D341Med (cell line): Measurements from ENCODE around the gene SPINK4.
A peak's percentile ranks its signal among the peaks of the same experiment; 100 is the strongest.

Experiments used
- DNase-seq: peaks from one replicate; pipeline ENCODE4 v3.0.0; 2012; ENCODE audit warnings: low spot score

SPINK4 gene, protein sequence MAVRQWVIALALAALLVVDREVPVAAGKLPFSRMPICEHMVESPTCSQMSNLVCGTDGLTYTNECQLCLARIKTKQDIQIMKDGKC

DNA sequence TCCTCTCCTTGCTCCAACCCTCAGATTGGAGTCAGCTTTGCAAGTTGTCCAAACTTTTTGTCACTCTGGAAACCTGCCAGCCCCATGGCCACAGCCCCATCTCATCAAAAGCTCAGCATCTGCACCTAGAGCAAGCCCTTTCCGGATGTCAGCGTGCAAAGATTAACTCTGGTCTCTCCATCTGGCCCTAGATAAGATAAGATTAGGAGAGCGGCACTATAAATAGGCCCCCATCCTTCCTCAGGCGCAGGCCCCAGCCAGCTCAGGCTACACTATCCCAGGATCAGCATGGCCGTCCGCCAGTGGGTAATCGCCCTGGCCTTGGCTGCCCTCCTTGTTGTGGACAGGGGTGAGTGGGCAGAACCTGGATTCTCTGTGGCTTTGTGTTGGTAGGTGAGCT, at the start of gene SPINK4:
SPINK4 (plus strand) TSS at position 247 of the 400 bp plus-strand sequence; CDS start at position 289, 42 bp downstream.
- peak; percentile 89 for DNase-seq

DNA sequence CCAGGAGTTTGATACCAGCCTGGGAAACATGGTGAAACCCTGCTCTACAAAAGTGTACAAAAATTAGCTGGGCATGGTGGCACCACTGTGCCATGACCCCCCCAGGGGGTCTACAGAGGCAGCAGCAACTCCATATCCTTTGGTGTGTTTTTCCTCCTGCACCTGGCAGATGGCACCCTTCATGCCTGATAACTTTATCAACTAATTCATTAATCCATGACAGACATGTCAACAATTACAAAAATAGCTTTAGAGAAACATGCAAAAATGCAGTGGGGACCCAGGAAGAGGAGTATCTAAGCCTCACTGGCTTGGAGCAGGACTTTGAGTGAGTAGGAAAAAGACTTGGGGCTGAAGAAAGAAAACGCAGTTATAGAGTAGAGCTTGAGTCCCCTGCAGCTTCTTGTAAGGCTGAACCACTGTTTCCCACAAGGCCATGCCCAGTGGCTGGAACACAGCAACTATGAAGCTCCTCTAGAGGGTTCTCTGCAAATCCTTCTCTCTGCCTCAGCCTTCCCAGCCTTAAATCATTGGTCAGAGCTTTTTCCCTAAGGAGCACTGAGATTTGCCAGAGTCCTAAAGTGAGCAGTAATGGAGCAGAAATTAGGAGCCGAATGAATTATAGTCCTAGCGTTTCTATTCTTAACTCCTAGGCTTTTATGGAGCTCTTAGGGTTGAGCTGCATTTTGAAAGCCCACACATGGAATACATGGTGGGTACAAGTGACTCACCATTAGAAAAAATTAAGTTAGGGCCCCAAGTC, 47.3 kb upstream of the SPINK4 start:
- DNase-seq, result no peak

DNA sequence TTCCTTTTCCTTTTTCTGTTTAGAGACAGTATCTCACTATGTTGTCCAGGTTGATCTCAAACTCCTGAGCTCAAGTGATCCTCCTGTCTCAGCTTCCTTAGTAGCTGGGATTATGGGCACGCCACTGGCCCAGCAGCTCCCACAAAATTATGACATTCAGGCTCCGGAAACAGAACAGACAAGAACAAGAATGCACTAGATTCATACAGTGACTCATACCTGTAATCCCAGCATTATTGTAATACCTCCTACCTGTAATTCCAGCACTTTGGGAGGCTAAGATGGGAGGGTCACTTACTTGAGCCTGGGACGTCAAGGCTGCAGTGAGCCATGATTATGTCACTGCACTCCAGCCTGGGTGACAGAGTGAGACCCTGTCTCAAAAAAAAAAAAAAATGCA, 46.1 kb upstream of the SPINK4 start:
- DNase-seq, result no peak

DNA sequence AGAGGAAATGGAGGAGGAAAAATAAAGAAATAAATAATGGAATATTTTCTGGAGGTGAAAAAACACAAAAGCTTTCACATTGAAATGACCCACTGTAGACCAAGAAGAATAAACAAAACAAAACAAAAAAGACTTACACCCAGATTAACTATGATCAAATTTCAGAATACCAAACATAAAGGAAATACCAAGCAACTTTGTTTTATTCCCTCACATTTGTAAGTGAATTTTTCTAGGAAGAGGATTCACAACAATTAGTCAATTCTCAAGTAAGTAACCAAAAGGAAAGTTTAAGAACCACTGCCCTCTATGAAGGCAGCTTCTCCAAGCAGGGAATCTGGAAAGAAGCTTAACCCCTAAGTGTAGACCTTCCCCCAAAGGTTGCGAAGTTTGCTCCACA, 43.2 kb upstream of the SPINK4 start:
- DNase-seq, result no peak

DNA sequence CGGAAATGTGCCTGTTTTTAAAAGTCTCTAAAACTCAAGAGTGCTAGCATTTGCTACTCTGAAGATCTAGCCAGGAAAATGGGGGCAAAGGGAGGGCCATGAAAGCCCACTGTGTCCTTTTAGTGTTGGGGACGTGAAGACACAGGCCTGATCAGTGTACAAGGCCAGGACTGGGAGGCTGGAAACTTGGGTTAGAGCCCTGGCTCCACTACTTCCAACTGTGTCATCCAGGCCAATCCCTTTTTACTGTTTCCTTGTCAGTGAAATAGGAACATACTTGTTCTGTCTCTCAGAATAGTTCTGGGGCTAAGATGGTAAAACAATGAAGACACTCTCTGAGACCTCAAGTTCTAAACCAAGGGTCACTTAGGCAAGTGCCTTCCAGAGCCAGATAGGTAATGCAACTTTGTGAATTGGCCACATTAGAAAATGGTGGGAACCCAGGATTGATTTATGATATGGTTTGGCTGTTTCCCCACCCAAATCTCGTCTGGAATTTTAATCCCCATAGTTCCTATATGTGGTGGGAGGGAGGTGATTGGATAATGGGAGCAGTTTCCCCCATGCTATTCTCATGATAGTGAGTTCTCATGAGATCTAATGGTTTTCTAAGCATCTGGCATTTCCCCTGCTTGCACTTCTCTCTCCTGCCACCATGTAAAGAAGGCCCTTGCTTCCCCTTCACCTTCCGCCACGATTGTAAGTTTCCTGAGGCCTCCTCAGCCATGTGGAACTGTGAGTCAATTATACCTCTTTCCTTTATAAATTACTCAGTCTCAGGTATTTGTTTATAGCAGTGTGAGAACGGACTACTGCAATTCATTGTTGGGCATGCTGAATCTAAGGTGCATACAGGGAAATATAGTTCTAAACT, 42.5 kb upstream of the SPINK4 start:
- no peak for DNase-seq

DNA sequence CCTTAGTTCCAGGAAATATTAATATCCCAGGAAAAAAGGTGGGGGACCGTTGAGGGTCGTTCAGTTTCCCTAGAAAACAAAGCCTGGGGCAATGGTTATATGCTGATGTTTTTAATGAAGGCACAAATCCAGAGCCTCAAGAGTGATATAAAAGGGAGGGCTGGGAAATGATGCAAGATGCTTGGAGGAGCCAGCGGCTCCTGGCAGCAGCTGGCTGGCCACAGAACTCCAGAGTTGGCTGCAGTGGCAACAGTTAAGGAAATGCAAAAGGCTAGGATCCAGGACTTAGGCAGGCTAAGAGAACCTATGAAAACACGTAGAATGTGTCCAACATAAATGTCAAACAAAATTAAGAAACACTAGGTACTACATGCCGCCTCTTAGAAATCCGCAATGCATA, 41.8 kb upstream of the SPINK4 start:
- DNase-seq, result no peak

DNA sequence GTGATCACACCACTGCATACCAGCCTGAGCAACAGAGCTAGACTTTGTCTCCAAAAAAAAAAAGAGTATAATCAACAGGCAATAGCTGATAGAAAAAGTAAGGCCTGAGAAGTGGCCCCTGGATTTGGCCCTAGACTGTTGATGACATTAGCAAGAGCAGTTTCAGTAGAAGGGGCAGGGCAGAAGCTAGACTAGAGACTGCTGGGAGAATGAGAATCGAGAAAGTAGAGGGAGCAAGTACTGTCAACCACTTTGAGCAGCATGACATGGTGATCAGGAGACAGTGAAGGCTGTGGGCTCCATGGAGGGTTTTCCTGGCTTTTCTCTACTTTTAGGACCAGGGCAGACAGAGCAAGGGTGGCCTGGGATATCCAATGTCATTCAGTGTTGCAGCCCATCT, 37.9 kb upstream of the SPINK4 start:
- DNase-seq, result no peak

DNA sequence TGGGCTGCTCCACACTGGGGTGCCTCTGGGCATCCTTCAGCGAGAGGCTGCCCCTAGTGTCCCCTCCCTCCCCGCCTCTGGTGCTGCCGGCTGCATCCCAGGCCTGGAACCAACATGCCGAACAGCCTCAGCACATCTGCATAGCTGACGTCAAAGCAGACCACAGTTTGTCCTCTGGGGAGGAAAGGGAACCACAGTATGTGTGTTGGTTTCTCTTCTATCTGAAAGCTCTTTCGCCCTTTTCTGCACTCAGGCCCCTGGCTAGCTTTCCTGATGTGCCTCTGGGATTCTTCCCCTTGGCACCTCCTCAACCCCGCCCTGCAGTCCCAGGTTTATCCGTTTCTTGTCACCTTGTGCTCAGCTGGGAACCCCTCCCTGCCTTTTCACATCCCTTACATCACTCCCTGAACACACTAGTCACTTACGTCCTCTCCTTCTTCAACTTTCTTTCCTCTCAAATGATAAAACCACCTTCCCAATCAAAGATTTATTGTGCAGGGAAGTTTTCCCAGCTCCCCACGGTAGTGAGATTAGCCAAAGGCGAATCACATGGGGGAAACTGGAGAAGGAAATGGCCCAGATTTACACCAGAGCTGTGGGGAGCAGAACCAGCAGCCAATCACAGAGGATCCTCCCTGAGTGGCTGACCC, 37.3 kb upstream of the SPINK4 start:
- DNase-seq, result no peak

DNA sequence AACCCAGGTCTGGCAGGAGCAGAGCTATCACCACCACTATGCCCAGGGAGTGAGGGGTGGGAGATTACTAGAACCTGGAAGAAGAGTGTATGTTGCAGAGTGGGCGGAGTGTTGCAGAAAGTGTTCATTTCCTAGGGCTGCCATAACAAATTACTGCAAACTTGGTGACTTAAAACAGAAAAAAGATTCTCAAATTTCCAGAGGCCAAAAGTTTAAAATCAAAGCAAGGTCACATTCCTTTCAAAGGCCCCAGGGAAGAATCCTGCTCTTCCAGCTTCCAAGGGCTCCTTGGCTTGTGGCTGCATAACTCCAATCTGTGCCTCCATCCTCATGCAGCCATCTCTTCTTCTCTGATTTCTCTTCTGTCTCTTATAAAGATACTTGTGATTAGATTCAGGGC, 30.6 kb upstream of the SPINK4 start:
- DNase-seq, result no peak

DNA sequence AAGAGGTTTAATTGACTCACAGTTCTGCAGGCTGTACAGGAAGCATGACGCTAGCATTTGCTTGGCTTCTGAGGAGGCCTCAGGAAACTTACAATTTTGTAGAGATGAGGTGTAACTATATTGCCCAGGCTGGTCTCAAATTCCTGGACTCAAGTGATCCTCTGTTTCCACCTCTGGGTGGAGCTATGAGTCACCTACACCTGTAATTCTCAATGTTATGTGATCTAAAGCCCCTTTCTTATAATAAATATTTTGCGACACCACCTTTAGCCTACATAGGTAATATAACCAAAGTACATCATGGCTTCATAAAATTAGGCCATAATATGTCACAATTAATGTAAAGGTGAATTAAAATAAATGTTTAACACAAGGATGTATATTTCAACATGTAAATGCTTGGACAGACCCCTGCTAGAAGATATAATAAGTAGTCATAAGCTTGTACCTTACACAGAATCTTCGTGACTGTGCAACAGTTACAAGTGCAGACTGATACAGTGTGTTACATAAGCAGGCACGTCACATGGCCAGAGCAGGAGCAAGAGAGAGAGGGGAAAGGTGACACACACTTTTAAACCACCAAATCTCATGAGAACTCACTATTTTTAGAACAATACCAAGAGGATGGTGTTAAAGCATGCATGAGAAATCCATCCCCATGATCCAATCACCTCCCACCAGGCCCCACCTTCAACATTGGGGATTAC, 29.8 kb upstream of the SPINK4 start:
- no peak for DNase-seq

DNA sequence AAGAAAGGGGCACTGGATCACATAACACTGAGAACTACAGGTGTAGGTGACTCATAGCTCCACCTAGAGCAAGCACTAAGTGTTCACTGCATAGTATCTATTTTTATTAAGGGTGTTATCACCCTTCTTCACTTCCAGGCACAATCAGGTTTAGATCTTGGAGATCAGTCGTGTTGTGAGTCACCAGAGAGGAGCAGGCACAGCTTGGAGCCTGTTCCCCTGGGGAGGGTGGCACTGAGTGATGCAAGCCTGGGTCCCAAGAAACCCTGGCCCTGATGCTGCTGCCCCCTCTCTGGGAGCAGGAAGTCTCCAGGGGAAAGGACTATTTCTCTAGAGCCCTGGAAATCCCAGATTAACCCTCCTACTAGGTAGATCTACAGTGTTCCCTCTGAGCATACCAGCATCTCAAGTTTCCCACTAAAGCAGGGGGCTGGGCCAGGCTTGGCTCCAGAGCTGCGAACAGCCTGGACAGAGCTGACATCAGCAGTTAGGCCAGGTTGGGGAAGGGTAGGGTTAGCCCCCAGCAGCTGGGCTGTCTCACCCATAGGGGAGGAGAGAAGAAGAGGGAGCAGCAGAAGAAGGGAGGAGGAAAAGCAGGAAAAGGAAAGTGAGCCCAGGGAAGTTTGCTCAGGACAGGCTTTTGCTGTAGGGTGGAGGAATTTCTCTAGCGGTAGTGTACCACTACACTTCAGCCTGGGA, 28.1 kb upstream of the SPINK4 start:
- DNase-seq, result peak; percentile 84

DNA sequence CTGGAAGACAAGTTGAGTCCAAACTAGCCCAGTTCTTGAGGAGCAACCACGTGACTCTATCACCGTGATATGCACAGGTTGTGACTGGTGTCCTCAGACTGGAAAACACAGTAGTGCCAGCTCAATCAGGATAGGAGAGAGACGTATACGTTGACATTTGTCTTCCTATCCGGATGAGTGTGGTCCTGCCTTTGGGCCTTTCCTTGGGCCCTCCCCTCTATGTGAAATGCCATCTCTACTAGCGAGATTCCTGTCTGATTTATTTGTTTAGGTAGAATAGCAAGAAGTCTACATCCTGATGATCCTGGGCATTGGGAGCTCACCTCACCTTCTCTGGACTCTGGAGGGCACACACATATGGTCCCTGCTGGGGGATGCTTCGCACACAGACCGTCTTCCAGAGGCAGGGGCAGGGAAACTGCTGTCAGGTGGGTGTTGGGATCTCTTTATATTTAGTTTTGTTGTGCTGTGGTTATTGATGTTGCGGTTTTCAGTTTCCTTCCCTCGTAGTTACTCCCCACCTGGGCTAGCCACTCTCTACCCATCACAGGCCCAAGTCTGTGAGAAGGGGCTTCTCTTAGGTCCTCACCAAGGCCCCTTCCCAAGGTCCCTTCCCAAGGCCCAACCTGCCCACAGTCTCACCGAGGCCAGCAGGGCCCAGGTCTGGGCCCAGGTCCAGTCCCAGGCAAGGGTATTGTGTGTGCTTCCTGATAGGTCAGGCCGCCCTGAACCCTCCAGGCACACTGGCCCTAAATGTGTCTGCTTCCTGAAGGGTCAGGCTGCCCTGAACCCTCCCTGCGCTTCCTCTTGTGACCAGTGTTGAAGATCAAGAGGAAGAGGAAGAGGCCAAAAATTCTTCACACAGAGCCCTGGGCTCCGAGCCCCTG, 19.0 kb upstream of the SPINK4 start:
- DNase-seq, result no peak

DNA sequence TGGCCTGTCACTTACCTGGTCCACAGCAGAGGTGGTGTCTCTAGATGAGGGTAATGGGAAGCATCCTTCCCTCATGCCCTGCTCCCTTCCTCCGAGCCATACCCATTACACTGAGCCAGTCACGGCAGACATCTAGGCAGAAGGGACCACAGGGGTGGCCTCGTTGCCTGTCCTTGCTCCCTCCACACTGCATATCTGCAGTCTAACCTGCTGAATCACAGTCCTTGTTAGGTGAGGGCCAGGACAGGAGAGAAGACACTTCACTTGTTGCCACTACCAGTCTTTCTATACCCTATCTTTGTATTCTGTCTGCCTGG, 18.4 kb upstream of the SPINK4 start:
- DNase-seq, result no peak

DNA sequence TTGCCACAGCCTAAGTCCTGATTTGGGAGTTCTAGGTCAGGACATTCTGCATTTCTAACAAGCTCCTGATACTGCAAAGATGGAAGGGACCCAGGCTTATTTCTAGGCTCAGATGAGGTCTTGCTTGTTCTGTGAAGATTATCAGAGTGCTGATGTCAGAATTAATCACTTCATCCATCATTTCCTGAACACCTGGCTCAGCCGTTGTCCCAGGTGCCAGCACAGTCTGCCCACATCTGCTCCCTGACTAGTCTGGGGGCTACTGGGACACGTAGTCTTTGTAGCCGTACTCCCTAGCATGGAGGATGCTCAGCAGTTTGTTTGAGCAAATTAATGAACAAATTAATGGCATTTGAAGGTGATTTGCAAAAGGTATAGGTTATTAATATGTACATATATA, 17.9 kb upstream of the SPINK4 start:
- DNase-seq, result no peak

DNA sequence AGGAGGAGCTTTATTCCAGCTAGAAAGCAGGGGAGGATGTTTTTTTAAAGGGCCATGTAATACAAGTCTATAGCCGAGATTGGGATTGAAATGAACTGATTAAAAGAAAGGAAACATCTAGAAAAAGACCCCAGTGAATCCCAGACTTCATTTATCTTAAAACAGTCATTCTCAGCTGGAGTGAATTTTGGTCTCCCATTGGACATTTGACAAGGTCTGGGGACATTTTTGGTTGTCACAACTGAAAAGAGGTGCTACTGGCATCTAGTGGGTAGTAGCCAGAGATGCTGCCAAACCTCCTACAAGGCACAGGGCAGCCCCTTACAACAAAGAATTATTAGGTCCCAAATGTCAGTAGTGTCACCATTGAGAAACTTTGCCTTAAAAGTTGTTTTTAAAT, 16.3 kb upstream of the SPINK4 start:
- no peak for DNase-seq

DNA sequence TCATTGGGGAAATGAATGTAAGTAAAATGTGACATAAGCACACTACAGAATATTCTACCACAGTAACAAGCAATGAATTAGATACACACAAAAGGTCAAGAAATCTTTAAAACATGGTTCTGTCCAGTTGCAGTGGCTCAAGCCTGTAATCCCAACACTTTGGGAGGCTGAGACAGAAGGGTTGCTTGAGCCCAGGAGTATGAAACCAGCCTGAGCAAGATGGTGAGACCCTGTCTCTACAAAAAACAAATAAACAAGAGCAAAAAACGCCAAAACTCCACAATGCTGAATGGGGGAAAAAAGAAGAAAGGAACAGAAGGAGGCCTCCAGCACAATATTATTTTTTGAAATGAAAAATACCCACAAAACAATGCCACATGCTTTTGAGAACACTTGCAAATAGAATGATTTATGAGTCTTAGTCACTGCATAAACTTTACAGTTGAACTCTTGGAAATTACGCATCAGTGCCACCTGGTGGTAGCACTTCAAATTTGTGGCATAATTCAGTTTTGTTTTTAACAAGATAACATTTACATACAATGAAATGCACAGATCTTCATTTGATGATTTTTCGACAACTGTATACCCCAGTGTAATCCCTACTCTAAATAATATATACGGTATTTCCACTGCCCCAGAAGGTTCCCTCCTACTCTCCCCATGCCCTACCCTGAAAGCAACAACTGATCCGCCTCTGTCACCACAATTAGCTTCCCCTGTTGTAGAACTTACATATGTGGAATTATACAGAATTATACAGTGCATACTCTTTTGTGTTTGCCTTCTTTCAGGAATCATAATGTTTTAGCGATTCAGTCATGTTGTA, 14.4 kb upstream of the SPINK4 start:
- DNase-seq, result no peak

DNA sequence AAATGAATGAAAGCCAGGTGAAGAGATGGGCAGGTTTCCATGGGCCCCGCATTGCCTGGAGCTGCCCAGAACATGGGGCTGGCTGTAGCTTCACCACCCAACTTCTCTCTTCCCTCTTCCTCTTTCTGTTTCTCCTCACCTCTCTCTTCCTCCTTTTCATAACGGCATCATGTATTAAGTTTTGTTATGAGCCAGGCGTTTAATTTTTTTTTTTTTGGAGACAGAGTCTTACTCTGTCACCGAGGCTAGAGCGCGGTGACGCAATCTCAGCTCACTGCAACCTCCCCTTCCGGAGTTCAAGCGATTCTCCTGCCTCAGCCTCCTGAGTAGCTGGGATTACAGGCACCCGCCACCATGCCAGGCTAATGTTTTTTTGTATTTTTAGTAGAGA, 13.0 kb upstream of the SPINK4 start:
- DNase-seq, result no peak

DNA sequence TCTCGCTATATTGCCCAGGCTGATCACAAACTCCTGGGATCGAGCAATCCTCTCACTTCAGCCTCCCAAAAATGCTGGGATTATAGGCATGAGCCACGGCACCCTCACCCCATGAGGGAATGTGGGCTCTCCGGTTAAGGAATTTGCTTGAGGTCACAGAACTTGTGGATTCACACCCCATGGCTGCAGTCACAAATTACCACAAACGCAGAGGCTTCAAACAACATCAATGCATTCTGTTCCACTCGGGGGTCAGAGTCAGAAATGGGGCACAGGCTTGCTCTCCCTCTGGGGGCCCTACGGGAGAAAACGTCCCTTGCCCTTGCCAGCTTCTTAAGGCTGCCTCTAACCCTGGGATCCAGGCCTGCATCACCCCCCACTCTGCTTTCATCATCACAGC, 12.2 kb upstream of the SPINK4 start:
- DNase-seq, result no peak

DNA sequence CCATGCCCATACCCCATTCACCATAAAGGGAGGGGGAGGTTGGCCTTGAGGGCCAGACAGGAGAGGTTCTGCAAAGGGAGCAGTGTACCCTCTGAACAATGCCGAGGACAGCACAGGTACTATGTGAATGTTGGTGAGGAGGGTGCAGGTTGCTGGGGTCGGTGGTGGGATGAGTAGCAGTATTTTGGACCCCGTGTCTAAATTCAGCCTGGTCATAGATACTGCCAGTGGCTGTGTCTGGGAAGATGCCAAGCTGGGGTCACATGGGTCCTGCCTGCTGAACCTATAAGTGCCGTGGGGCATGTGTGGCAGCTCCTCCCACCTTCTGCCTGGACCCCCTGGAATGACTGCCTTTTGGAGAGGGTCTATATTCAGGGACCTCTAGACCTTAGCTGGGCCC, 11.4 kb upstream of the SPINK4 start:
- DNase-seq, result no peak
